ENCODE measurements around the gene DDX4. TPM values are rescaled to one million over a fixed set of nuclear protein-coding genes. Genes with fewer than 3 reads are reported as not detected.

Gene DDX4
- total RNA-seq, 1 experiment from 2014 or later = not detected

DNA sequence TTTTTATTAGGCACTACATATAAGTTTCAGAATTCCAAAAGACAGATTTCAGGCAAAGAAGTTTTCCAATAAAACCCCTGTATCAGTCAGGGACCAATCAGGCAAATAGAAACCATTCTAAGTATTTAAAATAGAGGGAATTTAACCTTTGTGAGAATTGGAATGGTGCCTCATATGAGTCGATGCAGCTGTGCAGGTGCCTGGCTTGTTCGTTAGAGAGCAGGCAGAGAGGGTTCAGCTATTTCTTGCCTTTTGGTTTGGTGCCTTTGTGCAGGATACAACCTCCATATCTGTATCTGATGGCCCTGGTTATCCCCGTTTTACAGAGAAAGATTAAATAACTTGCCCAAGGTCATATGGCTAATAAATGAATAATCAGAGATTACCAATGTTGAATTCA, 6.0 kb upstream of the DDX4 start:
- Histone ChIP-seq H3K4me3 (replicated peaks in 1 of 2; ENCODE audit: low read depth in 1 of 2, low read length in 2 of 2) (no peak overlapping the region), H3K27me3 (ENCODE audit: insufficient read depth, low read length) (no peaks in the 10 kb centered on the region), H4K20me1 (ENCODE audit: insufficient read depth) (no peaks in the 10 kb centered on the region), H3K4me2 (ENCODE audit: low read length) (no peak overlapping the region), H3K9me2 (ENCODE audit: insufficient read depth) (no peaks in the 10 kb centered on the region), H3K36me3 (ENCODE audit: control insufficient read depth in 1 of 2, insufficient read depth in 2 of 2, low read length in 2 of 2) (no peaks in the 10 kb centered on the region), H3K9ac (ENCODE audit: low read length) (no peak overlapping the region), H3K79me2 (ENCODE audit: insufficient read depth, low read length) (no peaks in the 10 kb centered on the region), H3K4me1 (ENCODE audit: control insufficient read depth in 1 of 2, insufficient read depth in 2 of 2, low read length in 2 of 2) (no peaks in the 10 kb centered on the region), H2AFZ (ENCODE audit: low read depth, low read length, poor library complexity, severe bottlenecking) (no peak overlapping the region), H3K27ac (ENCODE audit: low read depth, low read length) (no peak overlapping the region), H3K9me3 (ENCODE audit: control insufficient read depth in 1 of 2, insufficient read depth in 1 of 2, low read depth in 1 of 2, low read length in 2 of 2) (no peaks in the 10 kb centered on the region)
- no TSS peak for BruUV-seq (replicated peaks)
- POLR2A ChIA-PET = no interaction called here
- RAD21 ChIA-PET (ENCODE audit: low non-redundant PET in 1 of 2, low total read pairs in 2 of 2, uncharacterized antibody in 2 of 2, unreplicated experiment in 2 of 2) = no interaction called here
- intact Hi-C loops (cut with micrococcal nuclease) = no loop called here
- ATAC-seq (no peak), DNase-seq (ENCODE audit: low read depth, low spot score) (no peak)
- CTCF ChIA-PET = no interaction called here
- TF ChIP-seq ELF1 (IDR thresholded peaks at IDR 0.05; ENCODE audit: borderline replicate concordance, low read depth) (no peak), POLR2AphosphoS5 (IDR thresholded peaks at IDR 0.05; ENCODE audit: low read depth, low read length) (no peak), RAD21 (IDR thresholded peaks at IDR 0.05; ENCODE audit: low read depth) (no peak), POLR2A (IDR thresholded peaks at IDR 0.05; ENCODE audit: borderline replicate concordance, extremely low read depth, insufficient read depth, insufficient read length) (no peak), JUND (IDR thresholded peaks at IDR 0.05) (no peak), ZNF274 (IDR thresholded peaks at IDR 0.05; ENCODE audit: low read depth, low read length) (no peak), CBX3 (IDR thresholded peaks at IDR 0.05; ENCODE audit: low read depth) (no peak), ZFX (IDR thresholded peaks at IDR 0.05) (no peak), YY1 (IDR thresholded peaks at IDR 0.05; ENCODE audit: extremely low read depth, insufficient replicate concordance, low read depth, low read length) (no peak), EGR1 (IDR thresholded peaks at IDR 0.05; ENCODE audit: low read depth) (no peak)
- TF ChIP-seq, protein P1, sequence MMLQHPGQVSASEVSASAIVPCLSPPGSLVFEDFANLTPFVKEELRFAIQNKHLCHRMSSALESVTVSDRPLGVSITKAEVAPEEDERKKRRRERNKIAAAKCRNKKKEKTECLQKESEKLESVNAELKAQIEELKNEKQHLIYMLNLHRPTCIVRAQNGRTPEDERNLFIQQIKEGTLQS (IDR thresholded peaks at IDR 0.05) = no peak

DNA sequence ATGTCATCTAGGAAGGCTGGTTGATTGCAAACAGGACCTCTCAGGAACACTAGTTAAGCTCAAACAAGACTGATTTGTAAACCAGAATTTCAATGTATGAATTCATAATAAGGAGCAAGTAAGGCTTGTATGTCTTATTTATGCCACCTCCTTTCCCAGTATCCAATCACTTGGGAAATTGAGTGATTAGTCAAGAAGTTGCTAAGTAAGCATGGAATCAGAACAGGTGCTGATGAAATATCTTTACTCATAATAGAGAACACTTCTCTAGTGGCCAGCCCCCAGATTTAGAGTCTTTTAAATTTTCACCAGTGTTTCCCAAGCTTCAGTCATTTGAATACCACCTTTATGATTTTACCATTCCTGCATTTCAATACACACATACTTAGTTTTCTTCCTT, 5.3 kb upstream of the DDX4 start:
- ChIA-PET POLR2A (interaction anchor here (1.2 kb wide), 1 partner anchor 11 kb away, joined by 3 read pairs; no protein-coding TSS in a partner anchor), CTCF (no interaction called here), RAD21 (ENCODE audit: low non-redundant PET in 1 of 2, low total read pairs in 2 of 2, uncharacterized antibody in 2 of 2, unreplicated experiment in 2 of 2) (no interaction called here)
- Histone ChIP-seq H4K20me1 (ENCODE audit: insufficient read depth) (no peaks in the 10 kb centered on the region), H3K4me3 (replicated peaks in 1 of 2; ENCODE audit: low read depth in 1 of 2, low read length in 2 of 2) (no peak overlapping the region), H3K79me2 (ENCODE audit: insufficient read depth, low read length) (no peaks in the 10 kb centered on the region), H3K36me3 (ENCODE audit: control insufficient read depth in 1 of 2, insufficient read depth in 2 of 2, low read length in 2 of 2) (no peaks in the 10 kb centered on the region), H3K4me2 (ENCODE audit: low read length) (no peak overlapping the region), H3K27me3 (ENCODE audit: insufficient read depth, low read length) (no peaks in the 10 kb centered on the region), H3K9me3 (ENCODE audit: control insufficient read depth in 1 of 2, insufficient read depth in 1 of 2, low read depth in 1 of 2, low read length in 2 of 2) (no peaks in the 10 kb centered on the region), H2AFZ (ENCODE audit: low read depth, low read length, poor library complexity, severe bottlenecking) (peak overlapping the region; percentile 17), H3K9me2 (ENCODE audit: insufficient read depth) (no peaks in the 10 kb centered on the region), H3K27ac (ENCODE audit: low read depth, low read length) (no peak overlapping the region), H3K4me1 (ENCODE audit: control insufficient read depth in 1 of 2, insufficient read depth in 2 of 2, low read length in 2 of 2) (no peaks in the 10 kb centered on the region), H3K9ac (ENCODE audit: low read length) (no peak overlapping the region)
- TF ChIP-seq ZNF274 (IDR thresholded peaks at IDR 0.05; ENCODE audit: low read depth, low read length) = no peak
- TF ChIP-seq, protein P2, sequence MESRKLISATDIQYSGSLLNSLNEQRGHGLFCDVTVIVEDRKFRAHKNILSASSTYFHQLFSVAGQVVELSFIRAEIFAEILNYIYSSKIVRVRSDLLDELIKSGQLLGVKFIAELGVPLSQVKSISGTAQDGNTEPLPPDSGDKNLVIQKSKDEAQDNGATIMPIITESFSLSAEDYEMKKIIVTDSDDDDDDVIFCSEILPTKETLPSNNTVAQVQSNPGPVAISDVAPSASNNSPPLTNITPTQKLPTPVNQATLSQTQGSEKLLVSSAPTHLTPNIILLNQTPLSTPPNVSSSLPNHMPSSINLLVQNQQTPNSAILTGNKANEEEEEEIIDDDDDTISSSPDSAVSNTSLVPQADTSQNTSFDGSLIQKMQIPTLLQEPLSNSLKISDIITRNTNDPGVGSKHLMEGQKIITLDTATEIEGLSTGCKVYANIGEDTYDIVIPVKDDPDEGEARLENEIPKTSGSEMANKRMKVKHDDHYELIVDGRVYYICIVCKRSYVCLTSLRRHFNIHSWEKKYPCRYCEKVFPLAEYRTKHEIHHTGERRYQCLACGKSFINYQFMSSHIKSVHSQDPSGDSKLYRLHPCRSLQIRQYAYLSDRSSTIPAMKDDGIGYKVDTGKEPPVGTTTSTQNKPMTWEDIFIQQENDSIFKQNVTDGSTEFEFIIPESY (IDR thresholded peaks at IDR 0.05; ENCODE audit: extremely low read depth, insufficient replicate concordance, low read length) = no peak
- no peak for TF ChIP-seq POLR2AphosphoS5 (IDR thresholded peaks at IDR 0.05; ENCODE audit: low read depth, low read length)
- no peak for TF ChIP-seq ZFX (IDR thresholded peaks at IDR 0.05)
- no peak for TF ChIP-seq CEBPB (IDR thresholded peaks at IDR 0.05; ENCODE audit: low read depth)
- TF ChIP-seq CBX3 (IDR thresholded peaks at IDR 0.05; ENCODE audit: low read depth) = no peak
- DNase-seq (ENCODE audit: low read depth, low spot score) (no peak), ATAC-seq (no peak)
- no TSS peak for BruUV-seq (replicated peaks)
- intact Hi-C loops (cut with micrococcal nuclease) = no loop called here

Data from HCT116 (cell line).